Measurements from ENCODE around the gene FAM81A.

FAM81A gene

DNA sequence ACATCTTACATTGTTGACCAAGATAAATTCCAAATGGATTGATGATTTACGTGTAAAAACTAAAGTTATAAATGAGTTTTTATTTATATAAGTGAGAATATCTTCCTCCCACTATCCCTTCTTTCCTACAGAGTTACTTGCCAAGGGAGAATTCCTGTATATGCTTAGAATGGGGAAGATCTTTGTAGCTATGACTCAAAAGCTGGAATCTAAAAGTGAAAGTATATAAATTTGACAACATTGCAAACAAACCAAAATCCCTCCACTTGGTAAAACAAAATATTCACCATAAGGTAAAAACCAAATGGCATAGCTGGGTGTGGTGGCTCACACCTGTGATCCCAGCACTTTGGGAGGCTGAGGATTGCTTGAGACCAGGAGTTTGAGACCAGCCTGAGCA is 120.9 kb downstream of the FAM81A start:
- ATAC-seq, result no peak

DNA sequence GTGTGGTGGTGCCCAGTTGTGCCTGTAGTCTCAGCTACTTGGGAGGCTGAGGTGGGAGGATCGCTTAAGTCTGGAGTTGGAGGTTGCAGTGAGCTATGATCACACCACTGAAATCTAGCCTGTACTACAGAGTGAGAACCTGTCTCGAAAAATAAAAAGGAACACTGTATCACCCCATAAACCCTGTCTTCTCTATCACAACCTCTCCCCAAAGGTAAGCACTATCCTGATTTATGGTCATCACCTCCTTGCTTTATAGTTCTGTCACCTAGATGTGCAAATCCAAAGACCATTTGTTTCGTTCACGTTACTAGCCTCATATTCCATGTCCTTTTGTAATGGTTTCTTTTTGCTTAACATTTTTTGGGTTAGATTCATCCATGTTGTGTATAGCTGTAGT is 123.6 kb downstream of the FAM81A start:
- no peak for ATAC-seq
- TF ChIP-seq ISL1 (CRISPR knock-in tag; IDR thresholded peaks at IDR 0.05) (no peak), PPARA (CRISPR knock-in tag; IDR thresholded peaks at IDR 0.05; ENCODE audit: borderline replicate concordance) (no peak), BACH2 (CRISPR knock-in tag; IDR thresholded peaks at IDR 0.05; ENCODE audit: borderline replicate concordance) (no peak), ZNF8 (CRISPR knock-in tag; IDR thresholded peaks at IDR 0.05) (no peak), ESRRG (CRISPR knock-in tag; IDR thresholded peaks at IDR 0.05) (no peak), ZFP30 (CRISPR knock-in tag; IDR thresholded peaks at IDR 0.05) (no peak)

More for the DNA sequence above, 120.9 kb downstream of the FAM81A start:
- TF ChIP-seq, protein P1, sequence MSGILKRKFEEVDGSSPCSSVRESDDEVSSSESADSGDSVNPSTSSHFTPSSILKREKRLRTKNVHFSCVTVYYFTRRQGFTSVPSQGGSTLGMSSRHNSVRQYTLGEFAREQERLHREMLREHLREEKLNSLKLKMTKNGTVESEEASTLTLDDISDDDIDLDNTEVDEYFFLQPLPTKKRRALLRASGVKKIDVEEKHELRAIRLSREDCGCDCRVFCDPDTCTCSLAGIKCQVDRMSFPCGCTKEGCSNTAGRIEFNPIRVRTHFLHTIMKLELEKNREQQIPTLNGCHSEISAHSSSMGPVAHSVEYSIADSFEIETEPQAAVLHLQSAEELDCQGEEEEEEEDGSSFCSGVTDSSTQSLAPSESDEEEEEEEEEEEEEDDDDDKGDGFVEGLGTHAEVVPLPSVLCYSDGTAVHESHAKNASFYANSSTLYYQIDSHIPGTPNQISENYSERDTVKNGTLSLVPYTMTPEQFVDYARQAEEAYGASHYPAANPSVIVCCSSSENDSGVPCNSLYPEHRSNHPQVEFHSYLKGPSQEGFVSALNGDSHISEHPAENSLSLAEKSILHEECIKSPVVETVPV (CRISPR knock-in tag; IDR thresholded peaks at IDR 0.05), result no peak
- TF ChIP-seq ZNF8 (CRISPR knock-in tag; IDR thresholded peaks at IDR 0.05), result no peak
- no peak for TF ChIP-seq ZC3H10 (CRISPR knock-in tag; IDR thresholded peaks at IDR 0.05)
- no peak for TF ChIP-seq PPARA (CRISPR knock-in tag; IDR thresholded peaks at IDR 0.05; ENCODE audit: borderline replicate concordance)
- TF ChIP-seq, protein P2, sequence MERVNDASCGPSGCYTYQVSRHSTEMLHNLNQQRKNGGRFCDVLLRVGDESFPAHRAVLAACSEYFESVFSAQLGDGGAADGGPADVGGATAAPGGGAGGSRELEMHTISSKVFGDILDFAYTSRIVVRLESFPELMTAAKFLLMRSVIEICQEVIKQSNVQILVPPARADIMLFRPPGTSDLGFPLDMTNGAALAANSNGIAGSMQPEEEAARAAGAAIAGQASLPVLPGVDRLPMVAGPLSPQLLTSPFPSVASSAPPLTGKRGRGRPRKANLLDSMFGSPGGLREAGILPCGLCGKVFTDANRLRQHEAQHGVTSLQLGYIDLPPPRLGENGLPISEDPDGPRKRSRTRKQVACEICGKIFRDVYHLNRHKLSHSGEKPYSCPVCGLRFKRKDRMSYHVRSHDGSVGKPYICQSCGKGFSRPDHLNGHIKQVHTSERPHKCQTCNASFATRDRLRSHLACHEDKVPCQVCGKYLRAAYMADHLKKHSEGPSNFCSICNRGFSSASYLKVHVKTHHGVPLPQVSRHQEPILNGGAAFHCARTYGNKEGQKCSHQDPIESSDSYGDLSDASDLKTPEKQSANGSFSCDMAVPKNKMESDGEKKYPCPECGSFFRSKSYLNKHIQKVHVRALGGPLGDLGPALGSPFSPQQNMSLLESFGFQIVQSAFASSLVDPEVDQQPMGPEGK (CRISPR knock-in tag; IDR thresholded peaks at IDR 0.05; ENCODE audit: borderline replicate concordance), result no peak
- no peak for TF ChIP-seq ISL1 (CRISPR knock-in tag; IDR thresholded peaks at IDR 0.05)
- no peak for TF ChIP-seq ZNF565 (CRISPR knock-in tag; conservative IDR thresholded peaks at IDR 0.05; ENCODE audit: low read depth)
- no peak for TF ChIP-seq RARB (CRISPR knock-in tag; IDR thresholded peaks at IDR 0.05)
- TF ChIP-seq ZFP3 (CRISPR knock-in tag; IDR thresholded peaks at IDR 0.05), result no peak
- TF ChIP-seq, protein P3, sequence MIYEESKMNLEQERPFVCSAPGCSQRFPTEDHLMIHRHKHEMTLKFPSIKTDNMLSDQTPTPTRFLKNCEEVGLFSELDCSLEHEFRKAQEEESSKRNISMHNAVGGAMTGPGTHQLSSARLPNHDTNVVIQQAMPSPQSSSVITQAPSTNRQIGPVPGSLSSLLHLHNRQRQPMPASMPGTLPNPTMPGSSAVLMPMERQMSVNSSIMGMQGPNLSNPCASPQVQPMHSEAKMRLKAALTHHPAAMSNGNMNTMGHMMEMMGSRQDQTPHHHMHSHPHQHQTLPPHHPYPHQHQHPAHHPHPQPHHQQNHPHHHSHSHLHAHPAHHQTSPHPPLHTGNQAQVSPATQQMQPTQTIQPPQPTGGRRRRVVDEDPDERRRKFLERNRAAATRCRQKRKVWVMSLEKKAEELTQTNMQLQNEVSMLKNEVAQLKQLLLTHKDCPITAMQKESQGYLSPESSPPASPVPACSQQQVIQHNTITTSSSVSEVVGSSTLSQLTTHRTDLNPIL (CRISPR knock-in tag; IDR thresholded peaks at IDR 0.05; ENCODE audit: low read depth), result no peak
- no peak for TF ChIP-seq OSR1 (CRISPR knock-in tag; IDR thresholded peaks at IDR 0.05)
- no peak for TF ChIP-seq BACH2 (CRISPR knock-in tag; IDR thresholded peaks at IDR 0.05; ENCODE audit: borderline replicate concordance)
- TF ChIP-seq, protein P4, sequence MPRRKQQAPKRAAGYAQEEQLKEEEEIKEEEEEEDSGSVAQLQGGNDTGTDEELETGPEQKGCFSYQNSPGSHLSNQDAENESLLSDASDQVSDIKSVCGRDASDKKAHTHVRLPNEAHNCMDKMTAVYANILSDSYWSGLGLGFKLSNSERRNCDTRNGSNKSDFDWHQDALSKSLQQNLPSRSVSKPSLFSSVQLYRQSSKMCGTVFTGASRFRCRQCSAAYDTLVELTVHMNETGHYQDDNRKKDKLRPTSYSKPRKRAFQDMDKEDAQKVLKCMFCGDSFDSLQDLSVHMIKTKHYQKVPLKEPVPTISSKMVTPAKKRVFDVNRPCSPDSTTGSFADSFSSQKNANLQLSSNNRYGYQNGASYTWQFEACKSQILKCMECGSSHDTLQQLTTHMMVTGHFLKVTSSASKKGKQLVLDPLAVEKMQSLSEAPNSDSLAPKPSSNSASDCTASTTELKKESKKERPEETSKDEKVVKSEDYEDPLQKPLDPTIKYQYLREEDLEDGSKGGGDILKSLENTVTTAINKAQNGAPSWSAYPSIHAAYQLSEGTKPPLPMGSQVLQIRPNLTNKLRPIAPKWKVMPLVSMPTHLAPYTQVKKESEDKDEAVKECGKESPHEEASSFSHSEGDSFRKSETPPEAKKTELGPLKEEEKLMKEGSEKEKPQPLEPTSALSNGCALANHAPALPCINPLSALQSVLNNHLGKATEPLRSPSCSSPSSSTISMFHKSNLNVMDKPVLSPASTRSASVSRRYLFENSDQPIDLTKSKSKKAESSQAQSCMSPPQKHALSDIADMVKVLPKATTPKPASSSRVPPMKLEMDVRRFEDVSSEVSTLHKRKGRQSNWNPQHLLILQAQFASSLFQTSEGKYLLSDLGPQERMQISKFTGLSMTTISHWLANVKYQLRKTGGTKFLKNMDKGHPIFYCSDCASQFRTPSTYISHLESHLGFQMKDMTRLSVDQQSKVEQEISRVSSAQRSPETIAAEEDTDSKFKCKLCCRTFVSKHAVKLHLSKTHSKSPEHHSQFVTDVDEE (CRISPR knock-in tag; IDR thresholded peaks at IDR 0.05), result no peak
- TF ChIP-seq GLIS3 (CRISPR knock-in tag; IDR thresholded peaks at IDR 0.05), result no peak
- no peak for TF ChIP-seq ESRRG (CRISPR knock-in tag; IDR thresholded peaks at IDR 0.05)
- no peak for TF ChIP-seq ZNF70 (CRISPR knock-in tag; IDR thresholded peaks at IDR 0.05)

DNA sequence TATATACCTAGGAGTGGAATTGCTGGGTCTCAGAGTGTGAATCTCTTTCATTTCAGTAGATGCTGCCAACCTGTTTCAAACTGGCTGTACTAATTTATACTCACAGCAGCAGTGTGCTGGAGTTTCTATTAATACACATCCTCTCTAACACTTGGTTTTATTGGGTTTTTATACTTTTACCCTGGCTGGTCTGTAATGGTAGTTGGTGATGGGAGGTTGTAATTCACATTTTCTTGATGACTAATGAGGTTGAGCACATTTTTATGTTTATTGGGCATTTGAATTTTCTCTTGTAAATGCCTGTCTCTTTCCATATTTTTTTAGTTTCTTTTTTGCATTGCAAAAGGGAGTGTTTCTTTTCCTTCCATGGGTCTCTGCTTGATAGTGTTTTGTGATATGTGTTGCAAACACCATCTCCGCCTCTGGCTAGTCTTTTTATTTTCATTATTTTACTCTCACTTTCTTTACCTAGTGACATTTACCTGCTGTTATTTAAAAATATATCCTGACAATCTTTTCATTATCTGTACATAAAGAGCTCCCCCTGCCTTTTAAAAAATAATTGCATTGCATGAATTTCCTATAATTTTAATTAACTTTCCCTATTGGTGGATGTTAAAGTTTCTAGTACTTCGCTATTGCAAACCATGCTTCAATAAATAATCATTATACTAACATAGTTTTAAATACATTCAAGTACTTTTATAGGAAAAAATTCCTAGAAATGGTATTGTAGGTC is 124.6 kb downstream of the FAM81A start:
- TF ChIP-seq TOX (CRISPR knock-in tag; IDR thresholded peaks at IDR 0.05; ENCODE audit: borderline replicate concordance) (no peak), SNAI2 (CRISPR knock-in tag; IDR thresholded peaks at IDR 0.05) (no peak), ZFP3 (CRISPR knock-in tag; IDR thresholded peaks at IDR 0.05) (no peak), ESRRG (CRISPR knock-in tag; IDR thresholded peaks at IDR 0.05) (no peak), ZC3H10 (CRISPR knock-in tag; IDR thresholded peaks at IDR 0.05) (no peak)
- TF ChIP-seq, protein P1 (CRISPR knock-in tag; IDR thresholded peaks at IDR 0.05), result no peak
- ATAC-seq, result no peak

Measured in SK-N-SH treated with all-trans-retinoic acid at 6 μM for 48 hours (cell line).